HG03066 (cell line): Measurements from ENCODE around the gene MYL1.

Experiments used
- ATAC-seq: cut with Tn5 transposase; IDR thresholded peaks from one replicate; pipeline ENCODE4 v1.9.1; 2021; ENCODE audit warnings: low read depth; ENCODE audit not compliant: unreplicated experiment

The MYL1 gene

GRCh38 chr2:210268281-210268680 is 46.7 kb downstream of the MYL1 start:
- no peak for ATAC-seq

DNA sequence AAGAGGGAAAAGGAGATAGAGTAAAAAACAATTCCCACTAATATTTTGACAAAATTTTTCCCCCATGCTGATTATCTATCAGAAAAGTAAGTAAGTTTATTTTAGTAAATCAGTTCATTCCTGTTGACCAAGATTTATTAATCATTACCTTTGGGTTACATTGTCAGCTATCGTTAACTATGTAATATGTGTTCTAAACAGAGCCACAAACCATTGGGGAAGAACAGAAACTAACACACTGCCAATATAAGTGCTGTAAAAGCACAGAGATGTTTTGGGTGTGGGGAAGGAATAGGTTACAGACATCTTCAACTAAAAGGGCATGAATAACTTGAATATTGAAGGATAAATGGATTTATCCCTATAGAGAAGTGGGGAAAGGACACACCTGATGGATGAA is 47.3 kb downstream of the MYL1 start:
- ATAC-seq: no peak

DNA sequence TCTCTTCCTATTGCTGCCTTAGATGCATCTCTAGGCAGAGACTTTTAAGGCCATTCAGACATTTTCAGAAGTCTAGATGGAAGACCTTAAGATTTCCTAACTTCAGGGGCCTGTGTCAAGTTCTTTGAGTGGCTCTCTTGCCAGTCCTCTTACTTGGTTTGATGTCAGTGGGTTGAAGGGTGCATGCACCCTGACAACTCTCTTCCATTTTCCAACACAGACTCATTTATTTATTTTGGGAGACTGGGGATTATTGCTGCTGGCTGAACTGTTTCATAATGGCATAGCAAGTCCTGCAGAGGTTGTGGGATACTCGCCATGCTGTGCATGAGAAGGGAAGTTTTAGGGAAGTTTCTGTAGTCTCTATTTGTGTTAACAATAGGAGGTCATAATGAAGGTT is 50.7 kb downstream of the MYL1 start:
- no peak for ATAC-seq

GRCh38 chr2:210263841-210264240 is 51.1 kb downstream of the MYL1 start:
- no peak for ATAC-seq

- no peak for ATAC-seq
Observed at GRCh38 chr2:210262036-210262435, 52.9 kb downstream of the MYL1 start.

DNA sequence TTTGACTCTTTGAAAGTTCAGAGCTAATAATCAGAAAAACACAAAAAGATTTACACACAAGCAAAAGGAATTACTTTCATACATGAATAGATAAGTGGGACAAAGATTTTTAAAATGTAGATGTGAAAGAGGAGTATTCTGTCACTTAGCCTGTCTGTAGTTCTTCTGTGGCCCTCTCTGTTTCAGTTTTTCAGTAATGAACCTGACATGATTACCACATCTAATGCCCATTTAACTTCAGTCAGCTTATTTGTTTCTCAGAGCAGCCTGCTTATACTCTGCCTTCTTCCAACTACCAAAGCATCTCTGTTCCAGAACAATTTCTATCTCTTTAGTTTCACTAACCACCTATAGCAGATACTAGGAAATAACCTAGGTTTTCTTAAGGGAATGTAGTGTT is 55.3 kb downstream of the MYL1 start:
- no peak for ATAC-seq

DNA sequence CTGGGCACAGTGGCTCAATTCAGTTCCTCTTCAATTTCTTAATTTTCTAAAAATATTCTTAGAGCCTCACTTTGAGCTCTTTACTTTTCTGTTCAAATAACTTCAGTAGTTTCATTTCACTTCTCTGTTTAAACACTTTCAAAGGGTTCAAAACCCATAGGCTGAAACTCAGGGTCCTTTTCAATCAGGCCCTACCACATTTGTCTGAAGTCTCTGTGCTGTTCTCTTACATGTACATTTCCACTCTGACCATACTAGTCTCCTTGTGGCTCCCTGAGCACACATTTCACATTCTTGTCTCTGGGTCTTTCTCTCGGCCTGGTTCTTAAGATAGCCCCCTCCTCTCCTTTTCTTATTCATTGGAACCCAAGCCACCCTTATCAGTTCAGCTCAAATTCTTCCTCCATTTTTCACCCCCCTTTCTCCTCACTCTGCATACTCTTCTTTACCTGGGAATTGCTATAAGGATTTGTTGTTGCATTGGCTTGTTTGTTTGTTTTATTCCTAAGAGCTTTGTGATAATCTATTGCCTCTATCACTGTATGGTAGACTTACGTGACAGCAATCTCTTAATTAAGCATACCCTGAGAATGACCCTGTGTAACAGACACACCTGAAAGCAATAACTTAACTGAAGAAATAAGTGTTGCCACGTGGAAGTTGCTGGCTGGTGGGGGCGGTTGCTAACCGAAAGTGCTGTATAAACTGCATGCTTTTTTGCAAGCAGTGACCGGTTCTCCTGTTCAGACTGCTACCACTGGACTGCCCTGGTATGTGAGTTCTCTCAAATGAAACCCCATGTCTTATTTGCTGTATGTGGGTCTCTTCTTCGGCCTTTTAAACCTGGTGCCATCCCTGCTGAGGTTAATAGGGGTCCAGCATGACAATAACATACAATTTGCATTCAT is 62.0 kb downstream of the MYL1 start:
- no peak for ATAC-seq

DNA sequence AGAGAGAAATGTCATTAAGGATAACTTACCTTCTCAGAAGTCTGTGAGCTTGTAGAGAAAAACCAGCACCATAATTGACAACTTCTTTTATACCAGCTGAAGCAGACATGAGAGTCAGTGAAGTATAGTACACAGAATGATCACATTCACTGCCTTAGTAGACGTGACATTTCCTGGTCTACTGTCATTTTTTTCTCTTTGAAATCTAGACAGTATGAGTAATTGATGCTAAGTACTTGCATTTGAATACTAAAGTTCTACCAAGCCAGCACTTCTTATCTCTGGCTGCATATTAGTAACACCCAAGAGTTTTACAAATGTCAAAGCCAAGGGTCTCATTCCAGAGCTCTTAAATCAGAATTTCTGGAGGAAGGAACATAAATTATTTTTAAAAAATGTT is 64.4 kb downstream of the MYL1 start:
- no peak for ATAC-seq
